ENCODE data around the gene ARFGEF3. TPM values are rescaled to one million over a fixed set of nuclear protein-coding genes. Genes with fewer than 3 reads are reported as not detected.

The ARFGEF3 gene
- total and polyA plus RNA-seq, 10 of the 15 experiments (the other 5 are each of a cell fraction or from before 2014, with no cell fraction given), result under 0.01 to 0.08 (median 0.02) TPM; not detected in 1

DNA sequence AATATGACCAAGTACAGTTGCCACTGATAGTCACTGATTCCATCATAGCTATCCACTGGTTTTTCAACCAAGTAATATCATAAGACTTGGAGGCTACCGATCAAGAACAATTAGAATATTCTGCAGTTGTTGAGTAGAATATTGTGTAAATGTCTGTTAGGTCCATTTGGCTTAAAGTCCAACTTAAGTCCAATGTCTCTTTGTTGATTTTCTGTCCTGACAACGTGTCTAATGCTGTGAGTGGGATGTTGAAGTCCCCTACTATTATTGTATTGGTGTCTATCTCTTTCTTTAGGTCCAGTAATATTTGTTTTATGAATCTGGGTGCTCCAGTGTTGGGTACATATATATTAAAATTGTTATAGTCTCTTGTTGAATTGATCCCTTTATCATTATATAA is 13.9 kb downstream of the ARFGEF3 start:
- Histone ChIP-seq H2AFZ (ENCODE audit: control insufficient read depth, low read depth, low read length) (no peak overlapping the region), H3K27me3 (replicated peaks in 1 of 2; ENCODE audit: control insufficient read depth in 2 of 2, insufficient read depth in 2 of 2, low read length in 1 of 2) (no peaks in the 10 kb centered on the region; a peak in 1 of 4 replicates), H3K4me3 (no peak overlapping the region), H3K79me2 (ENCODE audit: control insufficient read depth, insufficient read depth, low read length) (no peaks in the 10 kb centered on the region), H3K4me1 (ENCODE audit: control insufficient read depth, insufficient read depth, low read length) (no peaks in the 10 kb centered on the region), H3K9ac (ENCODE audit: control insufficient read depth, insufficient read depth, low read length) (no peak overlapping the region), H3K36me3 (ENCODE audit: control insufficient read depth in 2 of 2, insufficient read depth in 2 of 2, low read length in 1 of 2) (no peaks in the 10 kb centered on the region), H3K9me3 (replicated peaks; ENCODE audit: control insufficient read depth, insufficient read depth, low read length) (no peaks in the 10 kb centered on the region; the same call in 2 of the 3 replicates), H3K4me2 (ENCODE audit: control insufficient read depth, insufficient read depth) (no peak overlapping the region), H3K27ac (ENCODE audit: control insufficient read depth, insufficient read depth) (no peak overlapping the region), H4K20me1 (ENCODE audit: control insufficient read depth, insufficient read depth) (no peaks in the 10 kb centered on the region)
- RAD21 ChIA-PET (ENCODE audit: unreplicated experiment), result no interaction called here
- FAIRE-seq (no peak), DNase-seq (ENCODE audit: low read depth, low spot score) (no peak), ATAC-seq (no peak)
- POLR2A ChIA-PET, result no interaction called here
- SMC1A ChIA-PET (ENCODE audit: uncharacterized antibody, unreplicated experiment), result no interaction called here
- 0% methylated on average over 2 of the region's 2 CpGs for WGBS (ENCODE audit: insufficient coverage, insufficient replicate concordance, low lambda C conversion rate, missing lambda C conversion rate)
- CTCF ChIA-PET, result interaction anchor here (0.5 kb wide), 1 partner anchor 28 kb away, joined by 3 read pairs; no protein-coding TSS in a partner anchor
- TF ChIP-seq SRF (IDR thresholded peaks at IDR 0.05; ENCODE audit: low read depth in 2 of 2, low read length in 2 of 2), result no peak
- no peak for TF ChIP-seq POLR2AphosphoS5 (IDR thresholded peaks at IDR 0.05; ENCODE audit: low read length)
- TF ChIP-seq POLR2A (IDR thresholded peaks at IDR 0.05; ENCODE audit: low read depth, low read length), result no peak
- TF ChIP-seq KDM1A (IDR thresholded peaks at IDR 0.05; ENCODE audit: borderline replicate concordance), result no peak
- TF ChIP-seq MTA3 (IDR thresholded peaks at IDR 0.05; ENCODE audit: borderline replicate concordance, low read length), result no peak
- TF ChIP-seq, protein P1, sequence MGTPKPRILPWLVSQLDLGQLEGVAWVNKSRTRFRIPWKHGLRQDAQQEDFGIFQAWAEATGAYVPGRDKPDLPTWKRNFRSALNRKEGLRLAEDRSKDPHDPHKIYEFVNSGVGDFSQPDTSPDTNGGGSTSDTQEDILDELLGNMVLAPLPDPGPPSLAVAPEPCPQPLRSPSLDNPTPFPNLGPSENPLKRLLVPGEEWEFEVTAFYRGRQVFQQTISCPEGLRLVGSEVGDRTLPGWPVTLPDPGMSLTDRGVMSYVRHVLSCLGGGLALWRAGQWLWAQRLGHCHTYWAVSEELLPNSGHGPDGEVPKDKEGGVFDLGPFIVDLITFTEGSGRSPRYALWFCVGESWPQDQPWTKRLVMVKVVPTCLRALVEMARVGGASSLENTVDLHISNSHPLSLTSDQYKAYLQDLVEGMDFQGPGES (IDR thresholded peaks at IDR 0.05), result no peak
- no peak for TF ChIP-seq MTA2 (IDR thresholded peaks at IDR 0.05; ENCODE audit: low read depth)
- TF ChIP-seq SMAD1 (IDR thresholded peaks at IDR 0.05; ENCODE audit: low read depth, partially characterized antibody), result no peak
- no peak for TF ChIP-seq ZNF384 (IDR thresholded peaks at IDR 0.05; ENCODE audit: borderline replicate concordance, low read depth, low read length)
- no peak for TF ChIP-seq TBL1XR1 (IDR thresholded peaks at IDR 0.05; ENCODE audit: low read depth, low read length)
- no peak for TF ChIP-seq YBX1 (IDR thresholded peaks at IDR 0.05)
- no peak for TF ChIP-seq RB1 (IDR thresholded peaks at IDR 0.05; ENCODE audit: borderline replicate concordance)
- no peak for TF ChIP-seq RAD51 (IDR thresholded peaks at IDR 0.05)
- TF ChIP-seq, protein P2, sequence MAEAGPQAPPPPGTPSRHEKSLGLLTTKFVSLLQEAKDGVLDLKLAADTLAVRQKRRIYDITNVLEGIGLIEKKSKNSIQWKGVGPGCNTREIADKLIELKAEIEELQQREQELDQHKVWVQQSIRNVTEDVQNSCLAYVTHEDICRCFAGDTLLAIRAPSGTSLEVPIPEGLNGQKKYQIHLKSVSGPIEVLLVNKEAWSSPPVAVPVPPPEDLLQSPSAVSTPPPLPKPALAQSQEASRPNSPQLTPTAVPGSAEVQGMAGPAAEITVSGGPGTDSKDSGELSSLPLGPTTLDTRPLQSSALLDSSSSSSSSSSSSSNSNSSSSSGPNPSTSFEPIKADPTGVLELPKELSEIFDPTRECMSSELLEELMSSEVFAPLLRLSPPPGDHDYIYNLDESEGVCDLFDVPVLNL (IDR thresholded peaks at IDR 0.05; ENCODE audit: low read depth, low read length), result no peak
- TF ChIP-seq SREBF1 (IDR thresholded peaks at IDR 0.05; ENCODE audit: low read length), result no peak
- no peak for TF ChIP-seq ZSCAN29 (IDR thresholded peaks at IDR 0.05)
- TF ChIP-seq EZH2 (IDR thresholded peaks at IDR 0.05; ENCODE audit: borderline replicate concordance, control insufficient read depth, low read depth, low read length), result no peak
- TF ChIP-seq ESRRA (IDR thresholded peaks at IDR 0.05; ENCODE audit: low read length), result no peak
- BruUV-seq (replicated peaks), result no TSS peak
- intact Hi-C loops (cut with micrococcal nuclease; ENCODE audit: unreplicated experiment), result no loop called here
- in situ Hi-C loops (cut with MboI), result no loop called here

All from GM12878 (cell line).